MCF 10A (cell line): ENCODE data around the gene ICE1. TPM values are rescaled to one million over a fixed set of nuclear protein-coding genes. Genes with fewer than 3 reads are reported as not detected.

Experiments
- BruUV-seq: library from RNA; stranded (reverse); fragments of 400-500 nt; replicated peaks from 2 replicates; lab custom pipeline; 2021; lab: Mats Ljungman, UMichigan
- CTCF ChIA-PET: fragments of 300-600 bp; sonication (Branson Sonifier 250); formaldehyde crosslinking; extraction: SDS; loops from one replicate; lab custom pipeline; 2021; ENCODE audit warnings: antibody characterized with exemption, inconsistent platforms; lab: Yijun Ruan, JAX
- POLR2A ChIA-PET: fragments of 300-600, 350-650 bp; sonication (Branson Sonifier 250); formaldehyde crosslinking; extraction: SDS; loops from one replicate; lab custom pipeline; 2020; ENCODE audit warnings: antibody characterized with exemption, inconsistent platforms; lab: Yijun Ruan, JAX
- DNase-seq: peaks from one replicate; pipeline ENCODE4 v3.0.0-alpha.2; 2018; ENCODE audit not compliant: unreplicated experiment
- H3K27ac Mint-ChIP-seq: one replicate; pipeline ENCODE4 v1.8.0; 2022; ENCODE audit warnings: mild to moderate bottlenecking, low read depth, mixed read lengths; ENCODE audit not compliant: unreplicated experiment
- H3K27me3 Mint-ChIP-seq: one replicate; pipeline ENCODE4 v1.8.0; 2022; ENCODE audit warnings: mixed read lengths; ENCODE audit not compliant: insufficient read depth, unreplicated experiment
- H3K36me3 Mint-ChIP-seq: one replicate; pipeline ENCODE4 v1.8.0; 2022; ENCODE audit warnings: mild to moderate bottlenecking, moderate library complexity, mixed read lengths; ENCODE audit not compliant: insufficient read depth, unreplicated experiment
- H3K4me1 Mint-ChIP-seq: one replicate; pipeline ENCODE4 v1.8.0; 2022; ENCODE audit warnings: mixed read lengths; ENCODE audit not compliant: insufficient read depth, unreplicated experiment
- H3K4me3 Mint-ChIP-seq: one replicate; pipeline ENCODE4 v1.8.0; 2022; ENCODE audit warnings: mild to moderate bottlenecking, moderate library complexity, mixed read lengths; ENCODE audit not compliant: unreplicated experiment
- H3K9me3 Mint-ChIP-seq: one replicate; pipeline ENCODE4 v1.8.0; 2022; ENCODE audit warnings: mixed read lengths; ENCODE audit not compliant: unreplicated experiment
- intact Hi-C: fragments of 100-400 bp; cut with micrococcal nuclease; formaldehyde crosslinking; loops from 2 replicates; pipeline ENCODE4 v1.14.1; 2022
- total RNA-seq: library from RNA; stranded (reverse); gene quantifications from 2 replicates; pipeline ENCODE4 v1.2.3, GENCODE V29; 2022
- TF ChIP-seq, protein P1 (sequence below): fragments of 200-600 bp; IDR thresholded peaks from one replicate; pipeline ENCODE4 v1.8.0; 2022; ENCODE audit warnings: antibody characterized with exemption, mild to moderate bottlenecking; ENCODE audit not compliant: unreplicated experiment

The ICE1 gene
- total RNA-seq, 1 experiment from 2014 or later: 28.4 TPM

DNA sequence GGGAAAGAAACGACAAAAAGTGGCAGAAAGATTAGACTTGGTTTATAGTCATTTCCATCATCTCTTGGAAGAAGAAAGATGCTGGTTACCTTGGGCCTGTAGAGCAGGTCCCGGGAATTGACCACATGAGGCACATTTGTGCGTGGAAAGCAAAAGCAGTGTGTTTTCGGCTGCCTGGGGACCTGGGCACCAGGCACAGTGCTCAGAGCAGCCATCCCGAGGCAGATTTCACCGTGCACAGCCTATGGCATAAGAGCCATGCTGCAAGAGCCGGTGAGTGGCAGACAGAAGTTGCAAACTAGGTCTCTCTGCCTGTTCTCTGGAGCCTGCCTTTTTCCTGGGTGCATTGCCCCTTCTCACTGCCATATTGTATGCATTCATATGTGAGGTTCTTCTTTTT lies 77.0 kb downstream of the ICE1 start:
- intact Hi-C loops: no loop called here
- DNase-seq: no peak
- peaks cover 9% of the 10 kb centered on the region for H3K9me3 Mint-ChIP-seq
- no peaks in the 10 kb centered on the region for H3K36me3 Mint-ChIP-seq
- no peak overlapping the region for H3K27ac Mint-ChIP-seq
- no peaks in the 10 kb centered on the region for H3K27me3 Mint-ChIP-seq
- H3K4me1 Mint-ChIP-seq: no peaks in the 10 kb centered on the region
- no TSS peak for BruUV-seq
- CTCF ChIA-PET: interaction anchor here (0.7 kb wide), 1 partner anchor 1078 kb away, joined by 3 read pairs; no protein-coding TSS in a partner anchor
- TF ChIP-seq, protein P1, sequence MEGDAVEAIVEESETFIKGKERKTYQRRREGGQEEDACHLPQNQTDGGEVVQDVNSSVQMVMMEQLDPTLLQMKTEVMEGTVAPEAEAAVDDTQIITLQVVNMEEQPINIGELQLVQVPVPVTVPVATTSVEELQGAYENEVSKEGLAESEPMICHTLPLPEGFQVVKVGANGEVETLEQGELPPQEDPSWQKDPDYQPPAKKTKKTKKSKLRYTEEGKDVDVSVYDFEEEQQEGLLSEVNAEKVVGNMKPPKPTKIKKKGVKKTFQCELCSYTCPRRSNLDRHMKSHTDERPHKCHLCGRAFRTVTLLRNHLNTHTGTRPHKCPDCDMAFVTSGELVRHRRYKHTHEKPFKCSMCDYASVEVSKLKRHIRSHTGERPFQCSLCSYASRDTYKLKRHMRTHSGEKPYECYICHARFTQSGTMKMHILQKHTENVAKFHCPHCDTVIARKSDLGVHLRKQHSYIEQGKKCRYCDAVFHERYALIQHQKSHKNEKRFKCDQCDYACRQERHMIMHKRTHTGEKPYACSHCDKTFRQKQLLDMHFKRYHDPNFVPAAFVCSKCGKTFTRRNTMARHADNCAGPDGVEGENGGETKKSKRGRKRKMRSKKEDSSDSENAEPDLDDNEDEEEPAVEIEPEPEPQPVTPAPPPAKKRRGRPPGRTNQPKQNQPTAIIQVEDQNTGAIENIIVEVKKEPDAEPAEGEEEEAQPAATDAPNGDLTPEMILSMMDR: no peak
- POLR2A ChIA-PET: no interaction called here
- H3K4me3 Mint-ChIP-seq: no peak overlapping the region

DNA sequence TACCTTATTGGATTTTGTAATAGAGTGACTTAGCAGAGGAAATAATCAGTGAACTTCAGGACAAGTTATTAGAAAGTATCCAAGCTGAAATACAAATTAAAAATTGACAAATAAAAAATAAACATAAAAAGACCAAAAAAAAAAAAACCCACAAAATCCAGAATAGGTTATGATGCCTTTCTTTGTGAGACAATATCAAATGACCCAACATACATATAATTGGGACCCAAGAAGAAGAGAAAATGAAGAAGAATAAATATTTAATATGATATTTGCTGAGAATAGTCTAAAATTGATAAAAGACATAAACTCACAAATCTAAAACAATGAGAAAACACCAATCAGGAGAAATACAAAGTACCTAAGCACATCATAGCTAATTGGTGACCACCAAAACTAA lies 81.8 kb downstream of the ICE1 start:
- H3K36me3 Mint-ChIP-seq: no peaks in the 10 kb centered on the region
- TF ChIP-seq, protein P1: no peak
- H3K27me3 Mint-ChIP-seq: peaks cover 20% of the 10 kb centered on the region
- no TSS peak for BruUV-seq
- DNase-seq: no peak
- CTCF ChIA-PET: interaction anchor here (1.3 kb wide), 1 partner anchor 1087 kb away, joined by 3 read pairs; no protein-coding TSS in a partner anchor
- H3K9me3 Mint-ChIP-seq: peaks cover 15% of the 10 kb centered on the region
- no peak overlapping the region for H3K27ac Mint-ChIP-seq
- no peaks in the 10 kb centered on the region for H3K4me1 Mint-ChIP-seq
- POLR2A ChIA-PET: interaction anchor here (0.7 kb wide), 1 partner anchor 62 kb away, joined by 3 read pairs; no protein-coding TSS in a partner anchor
- H3K4me3 Mint-ChIP-seq: no peak overlapping the region
- intact Hi-C loops: no loop called here

DNA sequence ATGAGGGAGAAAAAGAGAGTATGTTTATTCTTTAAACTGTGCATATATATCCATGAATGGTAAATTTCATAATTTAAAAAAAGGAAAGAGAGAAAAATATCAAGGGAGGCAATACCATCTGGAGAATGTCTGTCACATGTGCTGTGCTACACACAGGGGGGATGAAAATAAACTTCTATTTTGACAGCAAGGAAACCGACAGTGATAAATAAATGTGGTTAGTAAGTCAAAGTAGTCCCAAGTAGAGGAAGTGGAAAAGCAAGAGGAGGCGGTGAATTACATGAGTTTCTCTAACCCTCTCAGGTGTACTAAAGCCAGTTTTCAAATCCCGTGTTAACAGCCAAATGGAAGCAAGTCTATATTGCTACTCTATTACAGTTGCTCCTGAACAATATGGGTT lies 83.3 kb downstream of the ICE1 start:
- no peak for DNase-seq
- H3K9me3 Mint-ChIP-seq: peaks cover 15% of the 10 kb centered on the region
- peaks cover 33% of the 10 kb centered on the region for H3K27me3 Mint-ChIP-seq
- H3K27ac Mint-ChIP-seq: no peak overlapping the region
- ChIA-PET POLR2A (no interaction called here), CTCF (interaction anchor here (1.4 kb wide), 1 partner anchor 9 kb away, joined by 5 read pairs; no protein-coding TSS in a partner anchor)
- TF ChIP-seq, protein P1: no peak
- no peak overlapping the region for H3K4me3 Mint-ChIP-seq
- no peaks in the 10 kb centered on the region for H3K4me1 Mint-ChIP-seq
- intact Hi-C loops: no loop called here
- no peaks in the 10 kb centered on the region for H3K36me3 Mint-ChIP-seq
- no TSS peak for BruUV-seq

DNA sequence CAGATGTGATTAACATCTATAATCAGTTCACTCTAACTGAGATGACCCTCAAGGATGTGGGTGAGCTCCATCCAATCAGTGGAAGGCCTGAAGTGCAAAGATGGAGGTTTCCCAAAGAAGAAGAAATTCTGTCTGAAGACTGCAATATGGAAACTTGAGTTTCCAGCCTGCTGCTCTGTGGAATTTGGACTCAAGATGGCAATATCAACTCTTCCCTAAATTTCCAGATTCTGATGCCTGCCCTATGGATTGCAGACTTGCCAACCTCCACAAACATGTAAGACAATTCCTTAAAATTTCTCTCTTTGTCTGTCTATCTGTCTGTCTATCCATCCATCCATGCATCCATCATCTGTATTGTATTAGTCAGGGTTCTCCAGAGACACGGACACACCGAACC lies 85.9 kb downstream of the ICE1 start:
- no peaks in the 10 kb centered on the region for H3K4me1 Mint-ChIP-seq

More for the DNA sequence above, 85.9 kb downstream of the ICE1 start:
- Mint-ChIP-seq H3K36me3 (no peaks in the 10 kb centered on the region), H3K27ac (no peak overlapping the region), H3K4me3 (no peak overlapping the region), H3K9me3 (peaks cover 17% of the 10 kb centered on the region), H3K27me3 (peaks cover 33% of the 10 kb centered on the region)
- DNase-seq: no peak
- BruUV-seq: no TSS peak
- intact Hi-C loops: no loop called here
- CTCF ChIA-PET: interaction anchor here (0.6 kb wide), 1 partner anchor 877 kb away, joined by 3 read pairs; no protein-coding TSS in a partner anchor
- TF ChIP-seq, protein P1: no peak
- POLR2A ChIA-PET: no interaction called here
